GM10266 (cell line): ENCODE measurements around the gene CGB5.

Source experiments
- DNase-seq: peaks from one replicate; pipeline ENCODE4 v3.0.0; 2012; ENCODE audit errors: extremely low spot score
- CTCF ChIP-seq: IDR thresholded peaks from 2 replicates; pipeline ENCODE4 v1.5.1; 2012; ENCODE audit warnings: mild to moderate bottlenecking, low read depth; ENCODE audit not compliant: control insufficient read depth, insufficient read depth; ENCODE audit errors: missing control alignments

CGB5 gene

GRCh38 chr19:49085868-49086232 lies 42.2 kb downstream of the CGB5 start:
- no peak for DNase-seq
- no peak for TF ChIP-seq CTCF

GRCh38 chr19:49086296-49086695 lies 42.6 kb downstream of the CGB5 start:
- DNase-seq = no peak
- TF ChIP-seq CTCF = no peak

DNA sequence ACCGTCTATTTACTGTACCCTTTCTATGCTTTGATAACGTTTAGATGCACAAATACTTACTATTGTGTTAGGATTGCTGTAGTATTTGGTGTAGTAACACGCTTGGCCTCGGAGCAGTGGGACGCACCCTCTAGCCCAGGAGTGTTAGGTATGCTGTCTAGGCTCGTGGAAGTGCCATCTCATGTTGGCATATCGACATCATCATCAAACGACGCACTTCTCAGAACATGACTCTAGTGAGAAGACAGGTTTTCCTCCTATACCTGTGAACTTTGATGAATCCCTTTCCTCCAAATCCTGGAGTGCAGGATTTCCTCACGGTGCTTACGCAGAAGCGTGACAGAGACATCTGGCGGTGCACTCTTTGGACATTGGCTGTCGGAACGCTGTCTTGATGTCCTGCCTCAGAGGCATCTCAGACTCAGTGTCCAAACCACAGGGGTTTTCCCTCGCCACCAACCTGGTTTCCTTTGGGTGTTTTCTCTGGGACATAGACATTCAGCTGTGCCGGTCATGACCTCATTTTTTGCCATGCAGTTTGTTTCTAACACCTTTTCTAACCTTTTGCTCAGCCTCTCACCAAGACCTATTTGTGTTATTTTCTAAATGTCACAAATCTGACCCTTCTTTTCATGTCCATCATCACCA lies 47.9 kb downstream of the CGB5 start:
- TF ChIP-seq CTCF = no peak
- DNase-seq = no peak

GRCh38 chr19:49092686-49093085 lies 49.0 kb downstream of the CGB5 start:
- no peak for DNase-seq
- TF ChIP-seq CTCF = no peak
